ENCODE measurements around the gene IL1R1.

IL1R1 gene

GRCh38 chr2:102155703-102156515, 13.4 kb downstream of the IL1R1 start:
- no peaks in the 10 kb centered on the region for H3K4me1 ChIP-seq (ENCODE audit: insufficient read depth, low read length)
- no peaks in the 10 kb centered on the region for H3K36me3 ChIP-seq (ENCODE audit: insufficient read depth, low read length)
- no peak overlapping the region for H3K27ac ChIP-seq (ENCODE audit: low read depth, low read length)
- H3K9ac ChIP-seq (ENCODE audit: low read depth, low read length) = no peak overlapping the region
- 97% methylated on average over 5 of the region's 6 CpGs for WGBS
- H3K9me3 ChIP-seq (ENCODE audit: insufficient read depth, low read depth, low read length) = no peaks in the 10 kb centered on the region
- H3K27me3 ChIP-seq (ENCODE audit: insufficient read depth, low read length) = no peaks in the 10 kb centered on the region
- no peak overlapping the region for H3K4me3 ChIP-seq (ENCODE audit: low read length)

- no peaks in the 10 kb centered on the region for H3K27me3 ChIP-seq (ENCODE audit: insufficient read depth, low read length)
- no peaks in the 10 kb centered on the region for H3K36me3 ChIP-seq (ENCODE audit: insufficient read depth, low read length)
- no peak overlapping the region for H3K9ac ChIP-seq (ENCODE audit: low read depth, low read length)
- H3K4me3 ChIP-seq (ENCODE audit: low read length) = no peak overlapping the region
- H3K9me3 ChIP-seq (ENCODE audit: insufficient read depth, low read depth, low read length) = no peaks in the 10 kb centered on the region
- peaks cover 2% of the 10 kb centered on the region; the same call in 1 of the 2 replicates for H3K4me1 ChIP-seq (ENCODE audit: insufficient read depth, low read length)
- no peak overlapping the region for H3K27ac ChIP-seq (ENCODE audit: low read depth, low read length)
Observed at GRCh38 chr2:102158011-102158755, 15.6 kb downstream of the IL1R1 start.

GRCh38 chr2:102159295-102159694, 16.7 kb downstream of the IL1R1 start:
- Histone ChIP-seq H3K4me1 (ENCODE audit: insufficient read depth, low read length) (peaks cover 2% of the 10 kb centered on the region; the same call in 1 of the 2 replicates), H3K4me3 (ENCODE audit: low read length) (no peak overlapping the region), H3K27me3 (ENCODE audit: insufficient read depth, low read length) (no peaks in the 10 kb centered on the region), H3K9ac (ENCODE audit: low read depth, low read length) (no peak overlapping the region), H3K27ac (ENCODE audit: low read depth, low read length) (no peak overlapping the region), H3K36me3 (ENCODE audit: insufficient read depth, low read length) (no peaks in the 10 kb centered on the region), H3K9me3 (ENCODE audit: insufficient read depth, low read depth, low read length) (no peaks in the 10 kb centered on the region)
- 83% methylated on average over 1 of the region's 1 CpG for WGBS

- no peak overlapping the region for H3K4me3 ChIP-seq (ENCODE audit: low read length)
- no peaks in the 10 kb centered on the region for H3K9me3 ChIP-seq (ENCODE audit: insufficient read depth, low read depth, low read length)
- H3K9ac ChIP-seq (ENCODE audit: low read depth, low read length) = no peak overlapping the region
- no peaks in the 10 kb centered on the region for H3K27me3 ChIP-seq (ENCODE audit: insufficient read depth, low read length)
- peaks cover under 1% of the 10 kb centered on the region; the same call in 1 of the 2 replicates for H3K4me1 ChIP-seq (ENCODE audit: insufficient read depth, low read length)
- WGBS = 87% methylated on average over 3 of the region's 4 CpGs
- H3K36me3 ChIP-seq (ENCODE audit: insufficient read depth, low read length) = no peaks in the 10 kb centered on the region
- no peak overlapping the region for H3K27ac ChIP-seq (ENCODE audit: low read depth, low read length)
Observed at GRCh38 chr2:102166189-102166845, 23.8 kb downstream of the IL1R1 start.

- no peak overlapping the region for H3K4me3 ChIP-seq (ENCODE audit: low read length)
- no peak overlapping the region for H3K9ac ChIP-seq (ENCODE audit: low read depth, low read length)
- WGBS = 98% methylated on average over 4 of the region's 5 CpGs
- H3K4me1 ChIP-seq (ENCODE audit: insufficient read depth, low read length) = no peaks in the 10 kb centered on the region
- H3K36me3 ChIP-seq (ENCODE audit: insufficient read depth, low read length) = no peaks in the 10 kb centered on the region
- no peaks in the 10 kb centered on the region for H3K9me3 ChIP-seq (ENCODE audit: insufficient read depth, low read depth, low read length)
- no peak overlapping the region for H3K27ac ChIP-seq (ENCODE audit: low read depth, low read length)
- no peaks in the 10 kb centered on the region for H3K27me3 ChIP-seq (ENCODE audit: insufficient read depth, low read length)
Observed at GRCh38 chr2:102168026-102168771, 25.7 kb downstream of the IL1R1 start.

GRCh38 chr2:102171946-102172345, 29.4 kb downstream of the IL1R1 start:
- Histone ChIP-seq H3K9me3 (ENCODE audit: insufficient read depth, low read depth, low read length) (no peaks in the 10 kb centered on the region), H3K27ac (ENCODE audit: low read depth, low read length) (no peak overlapping the region), H3K4me1 (ENCODE audit: insufficient read depth, low read length) (no peaks in the 10 kb centered on the region), H3K27me3 (ENCODE audit: insufficient read depth, low read length) (no peaks in the 10 kb centered on the region), H3K36me3 (ENCODE audit: insufficient read depth, low read length) (no peaks in the 10 kb centered on the region), H3K9ac (ENCODE audit: low read depth, low read length) (no peak overlapping the region), H3K4me3 (ENCODE audit: low read length) (no peak overlapping the region)
- 95% methylated on average over 4 of the region's 5 CpGs for WGBS

- Histone ChIP-seq H3K9me3 (ENCODE audit: insufficient read depth, low read depth, low read length) (no peaks in the 10 kb centered on the region), H3K9ac (ENCODE audit: low read depth, low read length) (no peak overlapping the region), H3K4me3 (ENCODE audit: low read length) (no peak overlapping the region), H3K36me3 (ENCODE audit: insufficient read depth, low read length) (no peaks in the 10 kb centered on the region), H3K4me1 (ENCODE audit: insufficient read depth, low read length) (no peaks in the 10 kb centered on the region), H3K27ac (ENCODE audit: low read depth, low read length) (no peak overlapping the region), H3K27me3 (ENCODE audit: insufficient read depth, low read length) (no peaks in the 10 kb centered on the region)
- WGBS = 96% methylated on average over 2 of the region's 3 CpGs
Observed at GRCh38 chr2:102172745-102173144, 30.2 kb downstream of the IL1R1 start.

GRCh38 chr2:102176172-102176571, 33.6 kb downstream of the IL1R1 start:
- Histone ChIP-seq H3K4me3 (ENCODE audit: low read length) (no peak overlapping the region), H3K27ac (ENCODE audit: low read depth, low read length) (no peak overlapping the region), H3K27me3 (ENCODE audit: insufficient read depth, low read length) (no peaks in the 10 kb centered on the region), H3K4me1 (ENCODE audit: insufficient read depth, low read length) (no peaks in the 10 kb centered on the region), H3K9ac (ENCODE audit: low read depth, low read length) (no peak overlapping the region), H3K9me3 (ENCODE audit: insufficient read depth, low read depth, low read length) (no peaks in the 10 kb centered on the region), H3K36me3 (ENCODE audit: insufficient read depth, low read length) (no peaks in the 10 kb centered on the region)
- 91% methylated on average over 3 of the region's 3 CpGs for WGBS

- 88% methylated on average over 7 of the region's 7 CpGs for WGBS
- Histone ChIP-seq H3K9ac (ENCODE audit: low read depth, low read length) (no peak overlapping the region), H3K27me3 (ENCODE audit: insufficient read depth, low read length) (no peaks in the 10 kb centered on the region), H3K27ac (ENCODE audit: low read depth, low read length) (no peak overlapping the region), H3K4me3 (ENCODE audit: low read length) (no peak overlapping the region), H3K4me1 (ENCODE audit: insufficient read depth, low read length) (no peaks in the 10 kb centered on the region), H3K9me3 (ENCODE audit: insufficient read depth, low read depth, low read length) (no peaks in the 10 kb centered on the region), H3K36me3 (ENCODE audit: insufficient read depth, low read length) (no peaks in the 10 kb centered on the region)
Observed at GRCh38 chr2:102177814-102178478, 35.4 kb downstream of the IL1R1 start.

- Histone ChIP-seq H3K27me3 (ENCODE audit: insufficient read depth, low read length) (no peaks in the 10 kb centered on the region), H3K9me3 (ENCODE audit: insufficient read depth, low read depth, low read length) (no peaks in the 10 kb centered on the region), H3K27ac (ENCODE audit: low read depth, low read length) (no peak overlapping the region), H3K9ac (ENCODE audit: low read depth, low read length) (no peak overlapping the region), H3K4me1 (ENCODE audit: insufficient read depth, low read length) (no peaks in the 10 kb centered on the region), H3K36me3 (ENCODE audit: insufficient read depth, low read length) (no peaks in the 10 kb centered on the region), H3K4me3 (ENCODE audit: low read length) (no peak overlapping the region)
- 83% methylated on average over 3 of the region's 3 CpGs for WGBS
Observed at GRCh38 chr2:102179061-102179460, 36.5 kb downstream of the IL1R1 start.
